ENCODE results near the gene RIPOR2.

GRCh38 chr6:24879351-24879750 is 56.4 kb downstream of the RIPOR2 start:
- TF ChIP-seq CTCF (conservative IDR thresholded peaks at IDR 0.05 in 1 of 2, IDR thresholded peaks at IDR 0.05 in 1 of 2; ENCODE audit: extremely low read depth in 1 of 2, insufficient read depth in 1 of 2, low read depth in 1 of 2, low read length in 2 of 2) (no peak), EZH2 (IDR thresholded peaks at IDR 0.05; ENCODE audit: borderline replicate concordance, low read length) (no peak)

All from mammary epithelial cell (primary cell).